ENCODE measurements around the gene FUT7.

DNA sequence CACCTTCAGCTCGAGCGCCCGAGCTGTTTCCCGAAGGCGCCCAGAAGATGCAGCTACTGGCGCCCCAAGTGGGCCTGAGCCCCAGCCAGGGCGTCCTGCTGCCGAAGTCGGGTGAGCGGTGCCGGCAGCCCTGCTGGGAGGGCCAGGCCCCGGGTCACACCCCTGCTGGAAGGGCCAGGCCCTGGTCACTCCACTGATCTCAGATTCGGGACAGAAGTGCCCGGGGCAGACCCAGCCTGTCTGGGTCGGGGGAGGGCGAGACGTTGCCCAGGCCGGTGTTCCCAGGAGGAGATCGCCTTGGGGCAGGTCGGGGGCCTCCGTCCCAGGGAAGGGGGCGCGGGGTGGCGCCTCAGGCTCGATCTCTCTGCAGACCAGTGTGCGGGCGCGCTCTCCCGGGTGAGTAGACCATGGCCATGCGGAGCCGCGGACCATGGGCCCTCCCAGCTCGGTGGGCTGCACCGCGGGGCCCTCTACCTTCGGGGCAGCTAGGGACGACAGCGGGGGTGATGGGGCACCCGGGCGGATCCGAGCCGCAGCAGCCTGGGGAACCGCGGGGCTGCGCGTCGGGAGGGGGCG, 46.8 kb downstream of the FUT7 start:
- TF ChIP-seq JUNB (CRISPR knock-in tag; conservative IDR thresholded peaks at IDR 0.05) = no peak
- no peak for TF ChIP-seq TARDBP (IDR thresholded peaks at IDR 0.05)
- TF ChIP-seq ZNF133 (CRISPR knock-in tag; IDR thresholded peaks at IDR 0.05) = no peak
- TF ChIP-seq EHMT2 (IDR thresholded peaks at IDR 0.05) = no peak
